Heart right ventricle (tissue), 16 donors: ENCODE measurements around the gene PTPN5. TPM values are rescaled to one million over a fixed set of nuclear protein-coding genes. Genes with fewer than 3 reads are reported as not detected.
A peak's percentile ranks its signal among the peaks of the same experiment; 100 is the strongest.
"Not testable (repeated sequence)": the region's sequence is repeated elsewhere in the genome, so short reads cannot be mapped to it uniquely, and the experiment has no call there.

Experiments used
- ATAC-seq, 8 donors: fragments of 200-7000 bp; cut with Tn5 transposase; one replicate each; pipeline ENCODE4 v1.9.1; 2020; ENCODE audit warnings: mild to moderate bottlenecking in 8 of 8, moderate library complexity in 8 of 8, moderate number of reproducible peaks in 1 of 8
- DNase-seq, 2 donors: peaks; one replicate each; pipeline ENCODE4 v3.0.0-alpha.2; 2020
- H3K27ac ChIP-seq, 10 donors: fragments of 200-600 bp; sonication (generic) in 2 of 10; one replicate each; pipeline versions ENCODE4 v1.5.0 to v1.8.0; 2020 to 2022; ENCODE audit warnings: mild to moderate bottlenecking in 3 of 10
- H3K27me3 ChIP-seq, 7 donors: fragments of 200-600 bp; one replicate each; pipeline ENCODE4 v1.8.0; 2021 to 2022; ENCODE audit warnings: mild to moderate bottlenecking in 2 of 7
- H3K36me3 ChIP-seq, 9 donors: fragments of 200-600 bp; sonication (generic) in 1 of 9; one replicate each; pipeline versions ENCODE4 v1.5.0 to v1.8.0; 2020 to 2022; ENCODE audit warnings: mild to moderate bottlenecking in 2 of 9
- H3K4me1 ChIP-seq, 9 donors: fragments of 200-600 bp; sonication (generic) in 1 of 9; one replicate each; pipeline versions ENCODE4 v1.5.0 to v1.8.0; 2020 to 2022; ENCODE audit warnings: mild to moderate bottlenecking in 4 of 9
- H3K4me3 ChIP-seq, 10 donors: fragments of 200-600 bp; sonication (generic) in 2 of 10; one replicate each; pipeline versions ENCODE4 v1.5.0 to v1.8.0; 2020 to 2022; ENCODE audit warnings: mild to moderate bottlenecking in 7 of 10, moderate library complexity in 2 of 10
- H3K9me3 ChIP-seq, 11 donors: fragments of 200-600 bp in 10 of 11; sonication (generic) in 2 of 11; one replicate each; pipeline versions ENCODE4 v1.5.0 to v1.8.0; 2013 to 2022; ENCODE audit warnings: mild to moderate bottlenecking in 2 of 11, control low read depth in 1 of 11, moderate library complexity in 1 of 11
- WGBS, 2 donors: extraction: QIAGEN DNeasy Blood & Tissue Kit; methylation state at CpG; one replicate each; pipeline ENCODE4 v1.1.7; 2013; ENCODE audit warnings: inconsistent platforms in 1 of 2; 5-methylcytosine and 5-hydroxymethylcytosine counted together
- intact Hi-C, 10 donors: fragments of 100-400 bp; cut with DNase I; formaldehyde crosslinking; loops; one replicate each; pipeline versions ENCODE4 v1.11.1 to v1.14.2; 2022
- long read RNA-seq, 3 donors: library from polyadenylated mRNA; unstranded; transcript quantifications; one replicate each; pipeline ENCODE4 v2.0.0, GENCODE V29; 2020 to 2021
- polyA plus RNA-seq, 2 donors: library from polyadenylated mRNA; stranded (reverse); fragments of 200-250 nt; gene quantifications; one replicate each; pipeline ENCODE4 v1.2.3, GENCODE V29; 2013
- total RNA-seq, 10 donors: library from RNA; stranded (reverse); fragmentation: NEBNext Ultra II Directional in 3 of 10; extraction: Animal tissue kit (Norgen Biotek cat#: 25700) in 3 of 10; gene quantifications; one replicate each; pipeline versions ENCODE4 v1.2.1 to v1.2.4, GENCODE V29; 2021 to 2023
- TF ChIP-seq, protein P1 (sequence below), 9 donors: fragments of 200-600 bp; sonication (generic) in 2 of 9; IDR thresholded peaks; one replicate each; pipeline versions ENCODE4 v1.5.0 to v1.8.0; 2021 to 2022; ENCODE audit warnings: antibody characterized with exemption in 9 of 9, mild to moderate bottlenecking in 5 of 9, moderate library complexity in 1 of 9
- donor health status: Arrhythmogenic right ventricular cardiomyopathy.
- donor health status: ischemic (EF 13 %, LVEDD 7.1; RV severe dilation, severe dysfunction).
- donor health status: healthy with polysubstance abuse.
- donor health status: DM: no; HTN: yes; CAD: no.
- donor health status: DM: no; HTN: no; CAD: no.
- donor health status: ischemic (EF 25% LVEDD 6.9; RV normal size, moderate dysfunction).
- donor health status: ischemic (EF 25% LVEDD 5.7; RV mildly dilated, moderate dysfunction).
- donor health status: healthy.
- donor health status: DM: yes; HTN: yes; CAD: no.
- donor health status: Ischemic cardiomyopathy.
- donor health status: ischemic (EF 35%, LVEDD 5.7; RV mildly dilated, moderate dysfunction).
- donor health status: nonischemic (EF 11% LVEDD 7.7; RV severe dilation, severe dysfunction).
- donor health status: DM: yes; HTN: yes; CAD: no.
- donor health status: PGD.
- donor health status: ischemic (EF 29% LVEDD 5.4; RV normal size, mild dysfunction).
- donor health status: nonischemic (EF 23%, LVEDD 6.1; RV moderate dilation, normal function).

Gene PTPN5
- total RNA-seq, result 1 to 10 TPM; 1.5 to 8.8 (median 3.5) TPM
- polyA plus RNA-seq, result 1 to 10 TPM; 4.4 to 5.8 TPM
- long read RNA-seq, donor 1, partial matches to known transcripts, result 0 of 2 reads
- long read RNA-seq, donor 1, other reads (novel, unspliced or antisense), result 2 of 2 reads
- long read RNA-seq, donor 2, partial matches to known transcripts, result 0 of 11 reads
- long read RNA-seq, donor 2, other reads (novel, unspliced or antisense), result 8 of 11 reads
- long read RNA-seq, donor 3, transcript PTPN5-201 (15 exons, 3,135 nt), result major isoform, 11 of 38 reads
- long read RNA-seq, donor 3, partial matches to known transcripts, result 6 of 38 reads
- long read RNA-seq, donor 3, other reads (novel, unspliced or antisense), result 17 of 38 reads

DNA sequence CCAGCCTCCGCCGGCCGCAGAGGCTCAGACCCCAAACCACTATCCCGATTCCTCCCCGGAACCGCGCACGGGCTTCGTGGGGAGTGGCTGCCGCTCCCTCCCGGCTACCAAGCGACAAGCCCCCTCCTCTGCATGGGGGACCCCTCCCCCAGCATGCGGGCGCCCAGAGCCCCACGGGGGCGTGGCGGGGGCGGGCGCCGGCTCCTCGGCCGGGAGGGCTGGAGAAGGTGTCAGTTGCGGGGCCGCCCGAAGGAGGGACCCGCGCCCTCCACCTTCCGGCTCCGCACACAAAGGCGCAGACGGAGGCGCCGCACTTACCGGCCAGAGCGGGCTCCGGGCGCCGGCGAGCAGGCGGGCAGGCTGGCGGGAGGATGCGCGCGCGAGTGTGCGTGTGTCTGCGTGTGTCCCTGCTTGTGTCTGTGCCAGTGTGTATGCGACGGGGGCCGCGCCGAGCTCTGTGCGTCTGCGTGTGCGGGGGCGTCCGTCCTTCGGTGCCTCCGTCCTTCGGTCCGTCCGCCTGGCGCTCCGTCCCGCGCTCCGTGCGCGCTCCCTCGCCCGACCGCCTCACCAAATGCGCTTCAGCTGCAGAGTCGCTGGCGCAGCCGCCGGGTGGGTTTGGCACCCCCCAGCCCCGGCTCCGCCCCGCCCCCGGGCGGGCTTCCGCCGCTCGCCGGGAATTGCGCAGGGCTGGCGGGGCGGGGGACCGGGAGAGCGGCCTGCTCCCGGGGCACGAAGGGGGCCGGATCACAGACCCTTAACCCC is at the start of gene PTPN5:
Gene PTPN5 (minus strand): TSS at position 592 of the 762 bp plus-strand sequence. CDS start 19,840 bp downstream, outside the sequence.
- Histone ChIP-seq H3K4me1 (peaks cover 0 to 33% (median 11%) of the 10 kb centered on the region in 9 donors), H3K27ac (peak within 1 kb of the TSS in 6 of 10 donors; percentile 39 to 64 (median 49)), H3K27me3 (peaks cover 10 to 64% (median 60%) of the 10 kb centered on the region in 7 donors), H3K36me3 (no peaks in the 10 kb centered on the region), H3K4me3 (peak within 1 kb of the TSS; percentile 13 to 67 (median 54)), H3K9me3 (no peaks in the 10 kb centered on the region)
- WGBS, 2 donors, result 1% methylated on average over 86 to 94 of the region's 94 CpGs
- intact Hi-C loops, result no loop called here
- DNase-seq, result no peak
- TF ChIP-seq, protein P1, sequence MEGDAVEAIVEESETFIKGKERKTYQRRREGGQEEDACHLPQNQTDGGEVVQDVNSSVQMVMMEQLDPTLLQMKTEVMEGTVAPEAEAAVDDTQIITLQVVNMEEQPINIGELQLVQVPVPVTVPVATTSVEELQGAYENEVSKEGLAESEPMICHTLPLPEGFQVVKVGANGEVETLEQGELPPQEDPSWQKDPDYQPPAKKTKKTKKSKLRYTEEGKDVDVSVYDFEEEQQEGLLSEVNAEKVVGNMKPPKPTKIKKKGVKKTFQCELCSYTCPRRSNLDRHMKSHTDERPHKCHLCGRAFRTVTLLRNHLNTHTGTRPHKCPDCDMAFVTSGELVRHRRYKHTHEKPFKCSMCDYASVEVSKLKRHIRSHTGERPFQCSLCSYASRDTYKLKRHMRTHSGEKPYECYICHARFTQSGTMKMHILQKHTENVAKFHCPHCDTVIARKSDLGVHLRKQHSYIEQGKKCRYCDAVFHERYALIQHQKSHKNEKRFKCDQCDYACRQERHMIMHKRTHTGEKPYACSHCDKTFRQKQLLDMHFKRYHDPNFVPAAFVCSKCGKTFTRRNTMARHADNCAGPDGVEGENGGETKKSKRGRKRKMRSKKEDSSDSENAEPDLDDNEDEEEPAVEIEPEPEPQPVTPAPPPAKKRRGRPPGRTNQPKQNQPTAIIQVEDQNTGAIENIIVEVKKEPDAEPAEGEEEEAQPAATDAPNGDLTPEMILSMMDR (IDR thresholded peaks at IDR 0.05), result no peak
- ATAC-seq, result peak; percentile 39 to 76 (median 66)

DNA sequence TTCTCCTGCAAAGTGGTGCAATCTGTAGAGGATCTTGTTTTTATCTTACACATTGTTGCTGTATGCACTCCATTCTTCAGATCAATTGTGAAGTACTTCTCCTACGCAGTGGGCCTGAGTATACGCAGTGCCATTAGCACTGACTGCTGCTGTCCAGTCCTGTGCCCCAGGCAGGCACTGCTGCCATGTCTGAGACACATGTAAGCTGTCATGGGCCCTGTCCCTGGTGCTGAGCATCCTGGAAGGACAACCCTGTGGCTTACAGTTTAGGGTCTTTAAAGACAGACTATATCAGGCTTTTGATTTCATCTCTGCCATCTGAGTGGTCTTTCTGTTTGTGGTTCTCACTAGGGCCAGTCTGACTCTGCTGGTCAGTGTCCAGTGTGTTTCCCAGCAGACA is 44.8 kb upstream of the PTPN5 start:
- WGBS, 2 donors, result 53 to 60% methylated on average over 2 of the region's 2 CpGs
- ATAC-seq, result peak in 1 of 8 donors; percentile 10
- Histone ChIP-seq H3K4me3 (no peak overlapping the region), H3K36me3 (no peaks in the 10 kb centered on the region), H3K27me3 (peaks cover 0 to 12% (median 0%) of the 10 kb centered on the region in 7 donors), H3K9me3 (peaks cover 0 to 39% (median 0%) of the 10 kb centered on the region in 11 donors), H3K27ac (no peak overlapping the region), H3K4me1 (no peaks in the 10 kb centered on the region)
- intact Hi-C loops, result no loop called here
- no peak for DNase-seq
- TF ChIP-seq, protein P1 (IDR thresholded peaks at IDR 0.05), result no peak

DNA sequence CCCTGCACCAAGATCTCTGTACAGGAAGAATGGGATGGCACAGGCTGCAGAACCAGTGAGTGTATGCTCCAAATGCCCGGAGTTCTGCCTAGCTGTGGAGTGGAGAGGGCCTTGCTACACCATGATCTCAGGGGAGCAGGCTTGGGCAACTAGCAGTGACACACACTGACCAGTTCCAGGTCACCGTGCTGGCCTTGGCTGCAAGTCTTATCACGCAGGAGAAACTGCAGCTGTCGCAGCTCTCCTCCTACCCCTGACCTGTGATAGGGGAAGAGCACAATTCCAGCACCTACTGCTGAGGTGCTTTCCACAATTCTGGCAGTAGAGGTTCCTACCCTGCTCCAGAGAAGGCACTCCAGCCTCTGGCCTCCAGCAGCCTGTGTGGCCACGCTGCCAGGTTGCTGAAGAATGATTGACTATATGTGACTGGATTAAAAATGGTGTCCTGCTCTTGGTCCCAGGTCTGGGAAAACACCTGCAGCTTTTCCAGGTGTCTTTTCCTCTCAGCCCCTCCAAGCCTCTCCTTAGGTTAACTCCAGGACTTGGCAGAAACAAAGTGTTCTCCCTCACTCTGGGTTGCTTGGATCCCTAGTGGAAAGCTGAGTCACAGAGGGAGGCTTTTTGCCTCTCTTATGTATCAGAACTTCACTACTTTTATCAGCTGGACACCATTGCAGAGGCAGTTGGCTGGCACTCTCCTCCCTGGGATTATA is 43.3 kb upstream of the PTPN5 start:
- no peak for DNase-seq

DNA sequence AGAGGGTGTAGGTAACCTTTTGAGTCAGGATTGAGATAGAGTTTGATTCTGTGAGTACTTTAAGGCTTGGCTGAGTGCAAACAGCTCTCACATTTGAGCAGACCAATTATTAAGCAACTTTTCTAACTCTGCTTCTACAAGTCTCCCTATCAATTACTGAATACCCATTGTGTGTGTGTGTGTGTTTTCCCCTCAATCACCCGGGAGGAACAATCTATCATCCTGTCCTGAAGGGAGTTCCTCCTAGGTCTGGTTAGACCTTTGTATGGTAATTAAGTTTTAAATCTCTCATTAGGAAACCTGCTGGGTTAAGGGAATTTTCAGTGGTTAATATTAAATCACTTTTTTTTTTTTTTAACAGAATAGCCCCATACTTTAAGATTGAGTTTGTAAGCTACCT is 28.6 kb upstream of the PTPN5 start:
- H3K27ac ChIP-seq, intact Hi-C loops, H3K4me1 ChIP-seq, H3K9me3 ChIP-seq, DNase-seq, H3K27me3 ChIP-seq, H3K36me3 ChIP-seq, ATAC-seq, H3K4me3 ChIP-seq: not testable (repeated sequence)
- 24 to 41% methylated on average over 1 of the region's 1 CpG for WGBS, 2 donors

More for the DNA sequence above, 43.3 kb upstream of the PTPN5 start:
- no peaks in the 10 kb centered on the region for H3K4me1 ChIP-seq
- TF ChIP-seq, protein P1 (IDR thresholded peaks at IDR 0.05), result no peak
- intact Hi-C loops, result no loop called here
- WGBS, 2 donors, result 60 to 61% methylated on average over 5 of the region's 5 CpGs
- no peaks in the 10 kb centered on the region for H3K36me3 ChIP-seq
- peaks cover 0 to 12% (median 0%) of the 10 kb centered on the region in 7 donors for H3K27me3 ChIP-seq
- H3K4me3 ChIP-seq, result no peak overlapping the region
- H3K27ac ChIP-seq, result no peak overlapping the region
- ATAC-seq, result no peak
- H3K9me3 ChIP-seq, result peaks cover 0 to 30% (median 0%) of the 10 kb centered on the region in 11 donors
